OCI-LY3 (cell line): ENCODE data around the gene KCNQ1.

Experiments
- CTCF ChIP-seq: fragments of 200-600, 300-600 bp; sonication (generic); IDR thresholded peaks from 2 replicates; pipeline ENCODE4 v1.5.1; 2014; ENCODE audit warnings: antibody characterized with exemption, low read length, low read depth
- EZH2phosphoT487 ChIP-seq: fragments of 200-600 bp; shearing (Covaris generic); IDR thresholded peaks from 2 replicates; pipeline ENCODE4 v1.6.1; 2018; ENCODE audit warnings: antibody characterized with exemption, mixed run types, low read depth

- TF ChIP-seq CTCF (no peak), EZH2phosphoT487 (no peak)
These were observed 104.7 kb downstream of the KCNQ1 start for GRCh38 chr11:2549491-2549875.
